GM18861 (cell line): ENCODE measurements around the gene RANBP17.
A peak's percentile ranks its signal among the peaks of the same experiment; 100 is the strongest.
"Not testable (repeated sequence)": the region's sequence is repeated elsewhere in the genome, so short reads cannot be mapped to it uniquely, and the experiment has no call there.

Experiments used
- ATAC-seq: cut with Tn5 transposase; IDR thresholded peaks from one replicate; pipeline ENCODE4 v1.9.1; 2021; ENCODE audit not compliant: unreplicated experiment

Gene RANBP17

DNA sequence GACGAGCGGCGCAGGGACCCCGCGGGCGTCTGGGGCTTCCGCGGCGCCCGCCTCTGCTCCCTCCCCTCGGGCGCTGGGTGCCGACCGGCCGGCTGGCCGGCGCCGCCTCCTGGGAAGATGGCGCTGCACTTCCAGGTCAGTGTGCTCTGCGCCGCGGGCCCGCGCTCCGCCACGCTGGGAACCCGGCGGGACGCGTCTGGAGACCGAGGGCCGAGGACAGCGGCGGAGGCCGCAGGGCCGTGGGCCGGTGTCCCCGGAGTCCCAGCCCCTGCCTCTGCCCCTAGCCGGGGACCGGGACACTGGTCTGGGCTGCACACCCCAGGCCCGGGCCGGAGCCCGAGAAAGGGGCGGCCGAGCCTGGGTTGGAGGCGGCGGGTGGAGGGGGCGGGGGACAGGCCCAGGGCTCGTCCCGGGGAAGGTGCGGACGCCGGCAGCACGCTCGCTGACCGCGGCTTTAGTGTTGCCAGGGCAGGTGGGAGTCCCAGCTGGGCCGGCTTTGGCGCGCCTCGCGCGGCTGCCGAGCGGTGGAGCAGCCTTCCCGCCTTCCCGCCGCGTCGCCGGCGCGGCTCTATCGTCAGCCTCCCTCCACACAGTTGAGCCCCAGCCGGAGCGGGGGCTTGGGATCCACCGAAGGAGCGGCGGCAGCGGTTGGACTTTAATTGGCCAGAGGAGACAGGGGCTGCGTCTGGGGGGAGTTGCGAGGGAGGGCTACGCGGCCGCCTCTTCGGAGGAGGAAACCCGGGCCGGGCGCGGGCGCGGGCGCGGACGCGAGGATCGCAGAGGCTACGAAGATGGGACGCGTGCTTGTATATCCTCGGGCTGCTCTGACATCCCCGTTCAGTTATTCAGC is at the start of gene RANBP17:
TSS of gene RANBP17 (plus strand) at position 102 of the 850 bp plus-strand sequence.
- ATAC-seq: no peak

- no peak for ATAC-seq
Observed at GRCh38 chr5:170813231-170813630, 48.6 kb upstream of the RANBP17 start.

- no peak for ATAC-seq
Observed at GRCh38 chr5:170817195-170817594, 44.6 kb upstream of the RANBP17 start.

- ATAC-seq: no peak
Observed at GRCh38 chr5:170818232-170818631, 43.6 kb upstream of the RANBP17 start.

GRCh38 chr5:170819824-170820223 is 42.0 kb upstream of the RANBP17 start:
- ATAC-seq: no peak

GRCh38 chr5:170821257-170821800 is 40.5 kb upstream of the RANBP17 start:
- ATAC-seq: no peak

GRCh38 chr5:170826117-170826516 is 35.7 kb upstream of the RANBP17 start:
- no peak for ATAC-seq

- ATAC-seq: no peak
Observed at GRCh38 chr5:170832241-170832640, 29.6 kb upstream of the RANBP17 start.

- ATAC-seq: not testable (repeated sequence)
Observed at GRCh38 chr5:170833981-170834380, 27.8 kb upstream of the RANBP17 start.

DNA sequence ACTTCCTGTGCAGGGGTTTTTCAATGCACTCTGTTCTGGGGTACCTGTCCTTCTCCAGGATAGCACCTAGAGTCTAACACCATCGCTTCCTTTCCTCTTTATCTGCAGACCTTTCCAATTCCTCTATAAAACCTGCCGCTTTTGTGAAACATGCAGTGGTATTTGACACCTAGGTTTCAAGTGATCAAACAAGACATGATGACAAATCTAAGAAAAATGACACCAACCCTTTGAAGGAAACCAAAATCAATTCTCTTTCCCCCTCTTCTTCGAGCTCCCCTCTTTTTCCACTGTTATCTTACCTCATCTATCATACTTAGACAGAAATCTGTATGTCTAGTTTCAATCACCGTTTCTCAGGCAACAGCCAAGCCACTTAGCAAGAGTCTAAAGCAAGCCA is 25.6 kb upstream of the RANBP17 start:
- no peak for ATAC-seq

- no peak for ATAC-seq
Observed at GRCh38 chr5:170843870-170844269, 17.9 kb upstream of the RANBP17 start.

GRCh38 chr5:170844651-170845050 is 17.2 kb upstream of the RANBP17 start:
- no peak for ATAC-seq

GRCh38 chr5:170846416-170846815 is 15.4 kb upstream of the RANBP17 start:
- no peak for ATAC-seq

DNA sequence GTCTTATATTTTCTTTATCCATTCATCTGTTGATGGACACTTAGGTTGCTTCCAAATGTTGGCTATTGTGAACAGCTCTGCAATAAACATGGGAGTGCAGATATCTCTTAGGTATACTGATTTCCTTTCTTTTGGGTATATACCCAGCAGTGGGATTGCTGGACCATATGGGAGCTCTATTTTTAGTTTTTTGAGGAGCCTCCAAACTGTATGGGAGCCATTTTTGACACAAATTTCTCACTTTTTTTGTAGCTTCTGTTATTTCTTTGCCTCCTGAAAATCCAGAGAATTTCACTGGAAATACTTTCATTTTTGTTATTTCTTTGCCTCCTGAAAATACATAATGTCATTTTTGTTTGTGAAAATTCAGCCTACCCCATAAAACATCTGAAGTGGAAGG is 15.0 kb upstream of the RANBP17 start:
- ATAC-seq: no peak

DNA sequence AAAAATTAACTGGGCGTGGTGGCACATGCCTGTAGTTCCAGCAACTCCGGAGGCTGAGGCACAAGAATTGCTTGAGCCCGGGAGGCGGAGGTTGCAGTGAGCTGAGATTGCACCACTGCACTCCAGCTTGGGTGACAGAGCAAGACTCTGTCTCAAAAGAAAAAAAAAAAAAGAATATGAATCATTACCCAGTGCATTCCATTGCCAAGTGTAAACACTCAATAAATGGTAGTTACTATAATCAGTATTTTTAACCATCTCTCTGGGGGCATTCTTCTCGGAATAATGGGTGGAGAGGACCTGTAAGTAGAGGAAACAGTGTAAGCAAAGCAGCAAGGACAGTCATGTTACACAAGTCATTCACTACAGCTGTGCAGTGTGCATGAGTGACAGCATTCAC is 13.8 kb upstream of the RANBP17 start:
- ATAC-seq: no peak

GRCh38 chr5:170849374-170849773 is 12.4 kb upstream of the RANBP17 start:
- ATAC-seq: no peak

DNA sequence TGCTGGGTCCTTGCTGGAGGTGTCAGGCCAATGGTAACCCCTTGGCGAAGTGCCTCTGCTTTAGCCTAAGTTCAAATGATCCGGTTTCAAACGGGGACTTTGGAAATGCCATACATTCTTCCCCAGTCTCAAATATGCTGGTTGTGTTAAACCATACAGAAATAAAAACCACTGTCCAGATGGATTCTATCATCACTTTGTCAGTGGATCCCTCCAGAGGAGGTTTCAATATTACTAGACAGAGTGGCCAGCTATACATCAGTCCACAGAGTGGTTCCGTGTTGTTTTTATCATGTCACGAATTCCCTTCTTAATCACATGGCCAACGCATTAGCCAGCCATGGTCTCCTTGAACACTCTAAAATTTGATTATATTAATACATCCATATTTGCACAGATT is 7.3 kb upstream of the RANBP17 start:
- ATAC-seq: no peak

DNA sequence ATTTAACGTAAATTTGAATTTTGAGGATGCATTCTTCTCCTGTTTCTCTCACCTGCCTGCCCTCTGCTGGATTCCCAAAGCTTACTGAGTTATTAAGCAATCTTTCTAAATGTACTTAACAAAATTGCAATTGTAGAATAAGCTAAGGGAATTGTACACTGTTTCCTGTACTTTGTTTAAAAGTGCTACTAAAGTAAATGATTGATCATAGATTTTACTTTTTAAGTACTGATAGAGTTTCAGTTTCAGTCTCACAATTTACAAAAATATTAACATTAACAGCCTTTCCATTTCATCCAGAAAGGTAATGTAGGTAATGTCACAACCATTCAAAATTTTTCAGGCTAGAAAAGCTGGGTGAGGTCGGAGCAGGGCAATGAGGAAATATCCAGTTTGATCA is 4.8 kb upstream of the RANBP17 start:
- ATAC-seq: peak; percentile 76

GRCh38 chr5:170860415-170860814 is 1.4 kb upstream of the RANBP17 start:
- ATAC-seq: no peak

DNA sequence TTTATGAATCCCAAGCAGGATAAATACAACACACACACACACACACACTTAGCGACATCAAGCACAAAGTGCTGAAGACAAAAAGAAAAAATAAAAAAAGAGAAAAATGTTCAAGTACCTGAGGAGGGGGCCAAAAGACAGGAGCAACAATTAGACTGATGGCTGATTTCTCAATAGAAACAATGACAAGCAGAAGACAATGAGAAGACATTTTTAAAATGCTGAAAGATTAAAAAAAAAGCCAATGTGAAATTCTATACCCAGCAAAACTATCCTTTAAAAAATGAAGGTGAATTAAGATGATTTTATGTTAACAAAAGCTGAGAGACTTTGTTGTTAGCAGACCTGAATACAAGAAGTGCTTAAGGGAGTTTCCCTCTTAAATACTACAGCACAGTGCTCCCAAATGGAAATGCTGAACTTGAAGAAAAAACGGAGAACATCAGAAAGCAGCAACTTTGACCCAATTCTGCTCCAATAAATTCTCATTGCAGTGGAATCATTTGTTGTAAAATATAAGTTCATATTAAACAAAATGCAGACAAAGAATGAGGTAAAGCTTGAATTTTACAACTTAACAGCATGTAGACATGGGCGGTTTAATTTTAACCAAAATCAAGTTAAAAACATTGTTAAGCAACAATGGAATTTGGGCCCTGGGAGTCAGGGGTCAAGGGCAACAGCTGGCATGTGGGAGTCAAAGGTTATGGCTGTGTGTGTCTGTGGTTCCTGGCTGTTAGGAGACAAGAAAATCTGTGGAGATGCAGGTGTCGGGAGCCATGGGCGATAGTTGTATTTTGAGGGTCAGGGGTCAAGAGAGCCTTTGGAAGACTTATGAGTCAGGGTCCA is 776 bp upstream of the RANBP17 start:
- no peak for ATAC-seq

DNA sequence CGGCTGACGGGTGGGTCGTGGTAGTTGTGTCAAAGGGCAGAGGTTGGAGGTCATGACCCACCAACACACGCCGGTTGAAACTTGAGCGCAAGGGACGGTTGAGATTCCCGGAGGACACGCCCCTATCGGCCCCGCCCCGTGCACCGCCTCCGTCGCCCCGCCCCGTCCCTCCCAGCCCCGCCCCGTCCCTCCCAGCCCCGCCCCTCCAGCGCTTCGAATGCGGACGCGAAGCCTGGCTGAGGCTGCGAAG is 226 bp upstream of the RANBP17 start:
- no peak for ATAC-seq

- ATAC-seq: no peak
Observed at GRCh38 chr5:170863646-170864045, 1.8 kb downstream of the RANBP17 start.
